AG08395 (cell line): ENCODE measurements around the gene LRCOL1.
A peak's percentile ranks its signal among the peaks of the same experiment; 100 is the strongest.

Source experiments
- DNase-seq: peaks from one replicate; pipeline ENCODE4 v3.0.0; 2012; ENCODE audit warnings: mixed read lengths, low spot score

Gene LRCOL1

GRCh38 chr12:132635076-132635955 lies 24.9 kb upstream of the LRCOL1 start:
- no peak for DNase-seq

- no peak for DNase-seq
These were observed 24.1 kb upstream of the LRCOL1 start for GRCh38 chr12:132634411-132634990.

DNA sequence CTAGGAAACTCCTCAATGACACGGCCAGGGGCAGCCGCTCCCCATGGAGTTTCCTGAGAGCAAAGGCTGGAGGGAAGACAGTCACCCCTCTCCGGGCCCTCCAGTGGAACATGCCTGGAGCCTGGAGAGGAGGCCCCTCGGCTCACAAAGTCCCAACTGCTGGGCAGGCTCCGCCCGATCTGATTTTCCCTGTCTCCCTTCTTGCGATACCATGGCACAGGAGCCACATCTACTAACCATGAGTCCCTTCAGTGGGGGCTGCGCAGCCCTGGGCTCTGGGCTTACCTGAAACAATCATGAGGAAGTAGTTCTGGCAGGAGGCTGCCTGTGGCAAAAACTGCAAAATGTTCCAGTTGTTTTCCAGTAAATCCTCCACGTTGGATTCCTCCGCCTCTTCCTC lies 23.5 kb upstream of the LRCOL1 start:
- DNase-seq, result no peak

- DNase-seq, result no peak
These were observed 23.0 kb upstream of the LRCOL1 start for GRCh38 chr12:132633398-132633797.

GRCh38 chr12:132632521-132633228 lies 22.3 kb upstream of the LRCOL1 start:
- no peak for DNase-seq

- DNase-seq, result no peak
These were observed 21.3 kb upstream of the LRCOL1 start for GRCh38 chr12:132631666-132632065.

GRCh38 chr12:132630672-132631071 lies 20.3 kb upstream of the LRCOL1 start:
- no peak for DNase-seq

GRCh38 chr12:132629330-132629729 lies 18.9 kb upstream of the LRCOL1 start:
- no peak for DNase-seq

DNA sequence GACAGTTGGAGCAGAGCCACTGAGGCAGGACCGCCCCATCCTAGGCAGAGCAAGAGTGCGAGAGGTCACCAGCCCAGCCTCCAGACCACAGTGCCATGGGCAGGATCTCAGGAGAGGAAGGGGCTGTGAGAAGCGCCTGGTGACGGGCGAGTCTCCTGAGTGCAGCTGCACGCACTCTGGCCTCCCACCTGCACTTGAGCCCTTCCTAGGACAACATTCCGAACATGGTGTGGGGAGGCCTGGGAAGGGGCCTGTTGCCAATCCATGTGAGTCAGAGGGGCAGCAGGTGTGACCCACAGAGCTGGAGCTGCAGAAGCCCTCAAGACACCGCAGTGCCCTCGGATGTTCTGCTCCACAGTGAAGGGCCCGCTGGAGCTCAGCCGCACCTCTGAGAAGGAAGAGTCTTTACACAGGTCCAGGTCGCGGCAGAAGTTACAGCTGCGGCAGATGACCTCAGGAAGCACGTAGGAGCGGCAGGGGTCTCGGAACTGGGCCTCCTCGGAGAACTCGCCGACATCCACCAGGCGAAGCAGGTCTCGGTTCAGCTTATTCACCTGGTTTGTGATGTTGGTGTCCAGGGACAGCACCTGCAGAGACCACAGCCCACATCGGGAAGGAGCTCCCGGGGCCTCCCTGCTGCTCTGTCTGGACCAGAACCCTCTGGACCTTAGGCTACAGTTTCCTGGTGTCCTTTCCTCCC lies 15.5 kb upstream of the LRCOL1 start:
- DNase-seq, result no peak

DNA sequence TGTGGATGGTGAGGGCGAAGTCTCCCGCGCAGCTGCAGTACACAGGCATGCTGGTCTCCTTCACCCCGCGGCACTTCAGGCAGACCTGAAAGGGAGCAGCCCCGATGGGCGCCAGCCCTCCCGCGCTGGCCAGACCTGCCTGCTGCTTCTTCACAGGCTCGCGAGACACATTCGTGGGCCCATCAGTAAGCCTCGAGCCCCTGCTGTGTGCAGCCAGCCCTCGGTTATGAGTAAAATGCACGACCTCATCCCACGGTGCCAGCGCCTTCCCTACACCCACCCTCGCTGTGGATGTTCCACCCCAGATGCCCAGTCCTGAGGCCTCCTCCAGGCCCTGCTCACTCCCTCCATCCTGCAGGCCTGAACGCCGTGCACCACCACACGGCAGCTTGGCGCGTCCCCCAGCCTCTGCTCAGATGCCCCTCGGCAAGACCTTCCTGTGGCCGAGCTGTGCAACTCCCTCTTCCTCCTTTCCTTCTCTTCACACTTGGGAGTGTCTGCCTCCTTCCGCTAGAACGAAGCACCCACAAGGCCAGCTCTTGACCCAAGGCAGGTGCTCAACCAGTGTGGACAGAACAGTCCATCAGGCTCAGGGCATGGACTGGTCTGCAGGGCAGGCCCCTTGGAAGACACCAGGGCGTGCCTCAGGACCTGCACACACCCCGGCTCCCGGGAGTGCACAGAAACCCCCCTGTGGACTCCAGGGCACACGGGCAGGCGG lies 14.7 kb upstream of the LRCOL1 start:
- no peak for DNase-seq

DNA sequence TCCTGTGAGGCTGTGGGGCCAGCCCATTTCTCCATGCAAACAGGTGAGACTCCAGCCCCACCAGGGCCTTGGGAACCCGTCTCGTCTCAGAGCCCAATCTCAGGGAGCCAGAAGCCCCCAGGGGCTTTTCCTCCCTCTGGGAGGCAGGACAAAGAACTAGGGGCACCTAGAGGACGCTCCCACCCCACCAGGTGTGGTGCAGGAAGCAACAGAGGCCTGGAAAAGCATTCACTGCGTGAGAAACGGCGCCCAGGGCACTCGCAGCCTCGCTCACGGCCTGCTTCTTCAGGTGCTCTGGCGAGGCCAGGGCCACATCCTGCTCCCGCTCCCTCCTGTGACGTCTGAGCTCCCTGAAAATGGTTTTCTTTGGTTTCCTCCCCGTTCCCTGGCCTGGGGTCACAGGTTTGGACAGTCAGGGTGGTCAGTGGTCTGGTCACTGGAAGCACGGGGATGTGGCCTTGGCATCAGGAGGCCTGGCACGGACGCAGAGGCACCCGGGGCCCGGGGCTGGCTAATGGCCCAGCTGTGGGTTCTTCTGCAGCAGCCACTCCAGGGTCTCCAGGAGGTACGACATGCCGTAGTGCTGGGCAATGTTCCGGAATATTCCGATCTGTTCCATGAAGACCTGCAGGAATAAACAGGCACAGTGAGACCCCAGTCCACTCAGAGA lies 13.9 kb upstream of the LRCOL1 start:
- no peak for DNase-seq

DNA sequence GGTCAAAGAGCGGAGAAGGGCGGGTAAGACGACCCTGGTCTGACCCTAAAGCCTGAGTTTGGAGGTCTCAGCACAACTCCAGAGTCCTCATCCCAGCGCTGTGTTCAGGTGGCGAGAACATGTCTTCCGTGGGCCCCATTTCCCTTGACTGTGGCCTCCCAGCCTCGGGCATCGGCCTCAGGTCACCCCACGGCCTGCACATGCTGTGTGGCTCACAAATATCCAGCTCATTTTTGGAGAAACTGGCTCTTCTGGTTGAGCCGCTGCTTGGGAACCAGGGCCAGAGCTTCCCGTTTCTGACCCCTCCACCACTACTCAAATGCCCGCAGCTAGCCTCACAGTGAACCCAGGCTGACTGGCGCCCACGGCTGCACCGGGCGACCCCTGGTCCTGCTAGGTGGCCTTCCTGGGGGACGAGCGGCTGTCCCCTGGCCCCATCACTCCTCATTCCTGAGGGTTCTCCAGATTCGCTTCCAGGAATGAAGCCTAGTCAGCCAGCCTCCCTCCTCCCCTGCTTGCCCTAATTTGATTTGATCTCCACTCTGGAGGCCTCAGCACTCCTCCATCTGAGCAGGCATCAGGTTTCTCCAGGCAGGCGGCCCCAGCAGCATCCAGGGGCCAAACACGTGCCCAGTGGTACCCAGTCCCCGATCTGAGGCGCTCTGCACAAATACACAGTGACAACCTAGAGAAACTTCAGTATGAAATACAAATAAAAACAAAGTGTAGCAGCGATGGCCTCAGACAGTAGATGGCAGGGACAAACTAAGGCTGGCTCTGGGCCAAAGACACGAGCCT lies 12.9 kb upstream of the LRCOL1 start:
- DNase-seq, result no peak

GRCh38 chr12:132622437-132623071 lies 12.2 kb upstream of the LRCOL1 start:
- peak; percentile 75 for DNase-seq

GRCh38 chr12:132621657-132622435 lies 11.5 kb upstream of the LRCOL1 start:
- DNase-seq, result no peak

- DNase-seq, result no peak
These were observed 10.7 kb upstream of the LRCOL1 start for GRCh38 chr12:132620899-132621656.

- DNase-seq, result no peak
These were observed 9.9 kb upstream of the LRCOL1 start for GRCh38 chr12:132620113-132620898.

DNA sequence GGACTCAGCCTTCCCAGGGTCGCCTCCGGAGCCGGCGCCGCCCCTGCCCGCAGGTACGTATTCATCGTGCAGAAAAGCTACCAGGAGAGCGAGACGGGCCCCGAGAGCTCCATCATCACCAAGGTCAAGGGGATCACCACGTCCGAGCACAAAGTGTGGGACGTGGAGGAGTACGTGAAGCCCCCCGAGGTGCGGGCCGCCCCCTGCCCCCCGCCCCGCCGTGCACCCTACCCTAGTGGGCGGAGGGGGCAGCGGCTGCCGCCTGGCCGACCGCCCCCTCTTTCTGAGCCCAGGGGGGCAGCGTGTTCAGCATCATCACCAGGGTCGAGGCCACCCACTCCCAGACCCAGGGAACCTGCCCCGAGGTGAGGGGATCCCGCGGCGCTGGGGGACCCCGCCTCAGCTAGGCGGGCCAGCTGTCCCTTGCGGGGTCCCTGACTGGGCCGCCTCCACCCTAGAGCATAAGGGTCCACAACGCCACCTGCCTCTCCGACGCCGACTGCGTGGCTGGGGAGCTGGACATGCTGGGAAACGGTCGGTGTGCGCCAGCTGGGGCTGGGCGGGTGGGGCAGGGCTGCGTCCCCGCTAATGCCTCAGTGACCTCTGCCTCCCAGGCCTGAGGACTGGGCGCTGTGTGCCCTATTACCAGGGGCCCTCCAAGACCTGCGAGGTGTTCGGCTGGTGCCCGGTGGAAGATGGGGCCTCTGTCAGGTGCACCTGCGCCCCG lies 9.2 kb upstream of the LRCOL1 start:
- DNase-seq, result no peak
